Trophoblast cell (in vitro differentiated cells and primary cell): ENCODE results near the gene ZNF808.
"Not testable (repeated sequence)": the region's sequence is repeated elsewhere in the genome, so short reads cannot be mapped to it uniquely, and the experiment has no call there.

ENCODE experiments used
- DNase-seq, 2 donors: peaks; one replicate each; pipeline ENCODE4 v3.0.0-alpha.2; 2016
- H2AFZ ChIP-seq: 2 replicates; pipeline ENCODE4 v1.6.1; 2013; ENCODE audit warnings: low read length, moderate library complexity, mild to moderate bottlenecking; ENCODE audit not compliant: insufficient read depth, poor library complexity
- H2AK5ac ChIP-seq: 2 replicates; pipeline ENCODE4 v1.6.1; 2013; ENCODE audit warnings: mild to moderate bottlenecking, low read length
- H2BK120ac ChIP-seq: 2 replicates; pipeline ENCODE4 v1.6.1; 2013; ENCODE audit warnings: low read length, mild to moderate bottlenecking, moderate library complexity; ENCODE audit not compliant: insufficient read depth, poor library complexity
- H2BK12ac ChIP-seq: 2 replicates; pipeline ENCODE4 v1.6.1; 2013; ENCODE audit warnings: mild to moderate bottlenecking, low read length, moderate library complexity
- H2BK5ac ChIP-seq: 2 replicates; pipeline ENCODE4 v1.6.1; 2013; ENCODE audit warnings: low read length, low read depth, moderate library complexity, mild to moderate bottlenecking; ENCODE audit not compliant: poor library complexity
- H3K14ac ChIP-seq: 2 replicates; pipeline ENCODE4 v1.6.1; 2013; ENCODE audit warnings: mild to moderate bottlenecking, low read length
- H3K18ac ChIP-seq: 2 replicates; pipeline ENCODE4 v1.6.1; 2013; ENCODE audit warnings: mild to moderate bottlenecking, low read length
- H3K23ac ChIP-seq: 2 replicates; pipeline ENCODE4 v1.6.1; 2013; ENCODE audit warnings: low read length
- H3K27ac ChIP-seq: 2 replicates; pipeline ENCODE4 v1.5.1; 2013; ENCODE audit warnings: low read depth, mild to moderate bottlenecking, inconsistent platforms, low read length, moderate library complexity
- H3K27me3 ChIP-seq: 2 replicates; pipeline ENCODE4 v1.6.1; 2013; ENCODE audit warnings: inconsistent platforms, mild to moderate bottlenecking, low read length, moderate library complexity; ENCODE audit not compliant: insufficient read depth
- H3K36me3 ChIP-seq, 2 experiments: 1 replicate in 1 of 2; 2 replicates in 1 of 2; pipeline ENCODE4 v1.6.1; 2013; ENCODE audit warnings: low read length in 2 of 2, mild to moderate bottlenecking in 2 of 2, moderate library complexity in 1 of 2; ENCODE audit not compliant: insufficient read depth in 2 of 2, control insufficient read depth in 1 of 2
- H3K4ac ChIP-seq: 2 replicates; pipeline ENCODE4 v1.6.1; 2013; ENCODE audit warnings: low read depth, mild to moderate bottlenecking, low read length, moderate library complexity
- H3K4me1 ChIP-seq, 2 experiments: 1 replicate in 1 of 2; 2 replicates in 1 of 2; pipeline ENCODE4 v1.6.1; 2013; ENCODE audit warnings: low read length in 2 of 2, mild to moderate bottlenecking in 2 of 2, moderate library complexity in 1 of 2; ENCODE audit not compliant: insufficient read depth in 2 of 2, control insufficient read depth in 1 of 2
- H3K4me2 ChIP-seq: 2 replicates; pipeline ENCODE4 v1.6.1; 2013; ENCODE audit warnings: inconsistent platforms, mild to moderate bottlenecking, low read length, moderate library complexity
- H3K4me3 ChIP-seq: 2 replicates; pipeline ENCODE4 v1.5.1; 2013; ENCODE audit warnings: mild to moderate bottlenecking, low read depth, low read length, inconsistent platforms
- H3K79me1 ChIP-seq: one replicate; pipeline ENCODE4 v1.6.1; 2013; ENCODE audit warnings: low read length
- H3K79me2 ChIP-seq: 2 replicates; pipeline ENCODE4 v1.6.1; 2013; ENCODE audit warnings: low read length, mild to moderate bottlenecking; ENCODE audit not compliant: control insufficient read depth, insufficient read depth, poor library complexity
- H3K9ac ChIP-seq: 2 replicates; pipeline ENCODE4 v1.6.1; 2013; ENCODE audit warnings: mild to moderate bottlenecking, low read length
- H3K9me3 ChIP-seq: 2 replicates; pipeline ENCODE4 v1.6.1; 2013; ENCODE audit warnings: low read depth, mild to moderate bottlenecking, control low read depth, inconsistent platforms, low read length; ENCODE audit not compliant: insufficient read depth
- H4K12ac ChIP-seq: 2 replicates; pipeline ENCODE4 v1.6.1; 2013; ENCODE audit warnings: low read depth, mild to moderate bottlenecking, low read length, moderate library complexity
- H4K8ac ChIP-seq: 2 replicates; pipeline ENCODE4 v1.6.1; 2013; ENCODE audit warnings: low read depth, mild to moderate bottlenecking, low read length, moderate library complexity
- H4K91ac ChIP-seq: one replicate; pipeline ENCODE4 v1.6.1; 2013; ENCODE audit warnings: low read depth, mild to moderate bottlenecking, low read length, moderate library complexity
- WGBS: extraction: QIAGEN DNeasy Blood & Tissue Kit; methylation state at CpG from one replicate; pipeline ENCODE4 v1.1.7; 2013; ENCODE audit warnings: missing lambda C conversion rate; ENCODE audit not compliant: insufficient read length, insufficient coverage; ENCODE audit errors: extremely low coverage; 5-methylcytosine and 5-hydroxymethylcytosine counted together

Gene ZNF808

DNA sequence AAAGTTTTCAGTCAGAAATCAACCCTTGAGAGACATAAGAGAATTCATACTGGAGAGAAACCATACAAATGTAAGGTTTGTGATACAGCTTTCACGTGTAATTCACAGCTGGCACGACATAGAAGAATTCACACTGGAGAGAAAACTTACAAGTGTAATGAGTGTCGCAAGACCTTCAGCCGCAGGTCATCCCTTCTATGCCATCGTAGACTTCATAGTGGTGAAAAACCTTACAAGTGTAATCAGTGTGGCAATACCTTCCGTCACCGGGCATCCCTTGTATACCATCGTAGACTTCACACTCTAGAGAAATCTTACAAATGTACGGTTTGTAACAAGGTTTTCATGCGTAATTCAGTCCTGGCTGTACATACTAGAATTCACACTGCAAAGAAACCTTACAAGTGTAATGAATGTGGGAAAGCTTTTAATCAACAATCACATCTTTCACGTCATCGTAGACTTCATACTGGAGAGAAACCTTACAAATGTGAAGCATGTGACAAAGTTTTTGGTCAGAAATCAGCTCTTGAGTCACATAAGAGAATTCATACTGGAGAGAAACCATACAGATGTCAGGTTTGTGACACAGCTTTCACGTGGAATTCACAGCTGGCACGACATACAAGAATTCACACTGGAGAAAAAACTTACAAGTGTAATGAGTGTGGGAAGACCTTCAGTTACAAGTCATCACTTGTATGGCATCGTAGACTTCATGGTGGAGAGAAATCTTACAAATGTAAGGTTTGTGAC is 26.9 kb downstream of the ZNF808 start:
- Histone ChIP-seq H2BK5ac (no peak overlapping the region), H4K8ac (no peak overlapping the region), H3K27ac (no peak overlapping the region)

GRCh38 chr19:52557231-52557995 is 29.9 kb downstream of the ZNF808 start:
- Histone ChIP-seq H3K4me2 (no peak overlapping the region), H2BK5ac (no peak overlapping the region), H3K79me2 (no peaks in the 10 kb centered on the region), H2AK5ac (no peak overlapping the region), H2AFZ (no peak overlapping the region), H3K4ac (no peak overlapping the region), H4K12ac (no peak overlapping the region), H3K27ac (no peak overlapping the region), H2BK120ac (no peak overlapping the region), H2BK12ac (no peak overlapping the region), H3K14ac (no peak overlapping the region), H3K79me1 (no peaks in the 10 kb centered on the region), H3K18ac (no peak overlapping the region), H3K23ac (no peak overlapping the region), H3K4me1 (no peaks in the 10 kb centered on the region), H3K9me3 (peaks cover 9% of the 10 kb centered on the region), H3K36me3 (peaks cover 14 to 44% of the 10 kb centered on the region in 2 experiments), H4K91ac (no peak overlapping the region), H4K8ac (no peak overlapping the region), H3K9ac (no peak overlapping the region), H3K4me3 (no peak overlapping the region), H3K27me3 (no peaks in the 10 kb centered on the region)
- no CpG with 5 or more reads among the region's 16 CpGs for WGBS
- peak; percentile 54 to 82 for DNase-seq

More for the DNA sequence above, 26.9 kb downstream of the ZNF808 start:
- no peaks in the 10 kb centered on the region for H3K4me1 ChIP-seq
- H3K79me2 ChIP-seq: no peaks in the 10 kb centered on the region
- no peak for DNase-seq
- no peak overlapping the region for H4K91ac ChIP-seq
- H2BK12ac ChIP-seq: no peak overlapping the region
- no peaks in the 10 kb centered on the region for H3K27me3 ChIP-seq
- H2BK120ac ChIP-seq: no peak overlapping the region
- no peak overlapping the region for H2AFZ ChIP-seq
- no peak overlapping the region for H3K4me3 ChIP-seq
- H3K23ac ChIP-seq: no peak overlapping the region
- H3K18ac ChIP-seq: no peak overlapping the region
- no peak overlapping the region for H3K4me2 ChIP-seq
- H4K12ac ChIP-seq: no peak overlapping the region
- H3K9me3 ChIP-seq: peaks cover 9% of the 10 kb centered on the region
- H2AK5ac ChIP-seq: no peak overlapping the region
- H3K79me1 ChIP-seq: no peaks in the 10 kb centered on the region
- no peak overlapping the region for H3K9ac ChIP-seq
- no peak overlapping the region for H3K4ac ChIP-seq
- no peak overlapping the region for H3K14ac ChIP-seq
- peaks cover 22 to 59% of the 10 kb centered on the region in 2 experiments for H3K36me3 ChIP-seq
- no CpG with 5 or more reads among the region's 15 CpGs for WGBS

GRCh38 chr19:52558732-52559445 is 31.4 kb downstream of the ZNF808 start:
- not testable (repeated sequence) for H3K23ac ChIP-seq, H3K79me1 ChIP-seq, H4K8ac ChIP-seq, H2BK12ac ChIP-seq, H3K27me3 ChIP-seq, H3K9ac ChIP-seq, H3K27ac ChIP-seq, H2AFZ ChIP-seq, H3K4ac ChIP-seq, H4K12ac ChIP-seq, H2AK5ac ChIP-seq, H3K18ac ChIP-seq, H3K14ac ChIP-seq, H3K79me2 ChIP-seq, H3K4me2 ChIP-seq, H4K91ac ChIP-seq, H3K4me3 ChIP-seq, H3K9me3 ChIP-seq, H2BK120ac ChIP-seq, H2BK5ac ChIP-seq, H3K4me1 ChIP-seq
- no CpG with 5 or more reads among the region's 5 CpGs for WGBS
- peaks cover 13 to 39% of the 10 kb centered on the region in 2 experiments for H3K36me3 ChIP-seq
- DNase-seq: peak in 1 of 2 donors; percentile 32

DNA sequence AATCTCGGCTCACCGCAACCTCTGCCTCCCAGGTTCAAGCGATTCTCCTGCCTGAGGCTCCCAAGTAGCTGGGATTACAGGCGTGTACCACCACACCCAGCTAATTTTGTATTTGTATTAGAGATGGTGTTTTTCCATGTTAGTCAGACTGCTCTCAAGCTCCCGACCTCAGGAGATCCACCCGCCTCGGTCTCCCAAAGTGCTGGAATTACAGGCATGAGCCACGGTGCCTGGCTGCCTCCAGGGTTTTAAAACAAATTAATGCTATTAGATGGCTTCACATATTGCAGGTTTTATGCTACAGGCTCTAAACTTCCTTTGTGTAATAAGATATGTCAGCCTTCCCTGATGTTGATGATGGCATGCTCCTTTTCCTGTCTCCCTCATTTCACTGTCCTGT is 34.1 kb downstream of the ZNF808 start:
- not testable (repeated sequence) for H3K4me2 ChIP-seq, H3K18ac ChIP-seq, H3K4ac ChIP-seq, H3K14ac ChIP-seq, H3K79me1 ChIP-seq, H4K12ac ChIP-seq, H3K4me3 ChIP-seq, H2AFZ ChIP-seq, H2BK5ac ChIP-seq, H3K9ac ChIP-seq, H3K79me2 ChIP-seq, H3K9me3 ChIP-seq, H3K27ac ChIP-seq, H3K23ac ChIP-seq, H2BK12ac ChIP-seq, H4K91ac ChIP-seq, H2BK120ac ChIP-seq, H3K27me3 ChIP-seq, H2AK5ac ChIP-seq, H4K8ac ChIP-seq, H3K4me1 ChIP-seq
- WGBS: no CpG with 5 or more reads among the region's 8 CpGs
- DNase-seq: peak; percentile 83 to 91
- H3K36me3 ChIP-seq: peaks cover 8 to 18% of the 10 kb centered on the region in 2 experiments
